GM21529 (cell line): Measurements from ENCODE around the gene ALB.

Experiments used
- ATAC-seq: cut with Tn5 transposase; IDR thresholded peaks from one replicate; pipeline ENCODE4 v1.9.1; 2021; ENCODE audit not compliant: unreplicated experiment

The ALB gene

DNA sequence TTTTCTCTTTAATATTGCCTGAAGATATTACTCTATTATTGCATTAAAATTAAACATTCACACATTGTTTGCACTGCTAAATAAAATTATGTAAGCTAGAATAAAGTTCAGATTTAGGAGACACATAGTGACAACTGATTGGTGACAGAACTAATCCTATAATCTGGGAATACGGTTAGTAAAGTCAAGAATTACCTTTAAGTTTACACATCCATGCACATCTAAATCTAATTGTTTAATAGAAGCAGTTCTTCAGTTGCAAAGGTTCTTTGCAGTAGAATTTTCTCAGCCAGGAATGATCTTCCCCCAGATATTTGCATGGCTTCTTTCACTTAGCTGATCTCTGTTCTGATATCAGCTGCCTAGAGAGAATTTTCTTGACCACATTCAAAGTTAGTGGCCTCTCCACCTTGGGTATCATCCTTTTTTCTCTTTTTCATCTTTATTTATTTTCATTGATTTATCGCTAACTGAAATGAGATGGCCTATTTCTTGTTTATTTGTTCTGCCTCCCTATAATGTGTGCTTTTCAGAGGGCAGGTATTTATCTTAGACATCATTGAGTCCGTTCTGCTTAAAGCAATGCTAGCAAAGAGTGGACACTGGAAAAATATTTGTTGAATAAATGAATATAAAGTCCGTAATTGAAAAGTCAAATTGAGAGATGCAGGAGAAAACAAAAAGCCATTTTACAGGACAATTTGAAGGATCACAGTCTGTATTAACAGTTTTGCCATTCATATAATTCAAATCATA is 44.5 kb downstream of the ALB start:
- ATAC-seq: no peak

DNA sequence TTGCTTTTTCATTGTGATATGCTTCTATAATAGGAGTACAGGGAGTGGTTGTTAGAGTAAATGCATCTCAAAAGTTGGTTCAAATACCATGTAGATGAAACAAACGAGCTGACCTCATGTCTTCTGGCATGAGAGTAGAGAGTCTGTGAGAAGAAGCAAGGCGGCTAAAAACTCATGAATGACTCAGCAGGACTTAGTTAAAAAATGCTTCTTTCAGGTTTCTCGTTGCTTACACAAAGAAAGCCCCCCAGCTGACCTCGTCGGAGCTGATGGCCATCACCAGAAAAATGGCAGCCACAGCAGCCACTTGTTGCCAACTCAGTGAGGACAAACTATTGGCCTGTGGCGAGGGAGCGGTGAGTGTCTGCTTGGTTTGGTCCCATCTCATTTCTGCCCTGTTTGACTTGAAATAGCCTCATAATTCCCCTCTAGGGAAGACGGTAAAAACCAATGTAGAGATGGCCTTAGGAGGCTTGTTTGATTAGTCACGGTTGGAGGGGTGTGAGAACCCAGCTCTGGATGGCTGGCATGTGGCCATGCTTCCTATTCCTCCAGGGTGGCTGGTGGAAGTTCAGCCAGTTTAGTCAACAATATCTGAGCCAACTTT is 46.4 kb downstream of the ALB start:
- no peak for ATAC-seq

DNA sequence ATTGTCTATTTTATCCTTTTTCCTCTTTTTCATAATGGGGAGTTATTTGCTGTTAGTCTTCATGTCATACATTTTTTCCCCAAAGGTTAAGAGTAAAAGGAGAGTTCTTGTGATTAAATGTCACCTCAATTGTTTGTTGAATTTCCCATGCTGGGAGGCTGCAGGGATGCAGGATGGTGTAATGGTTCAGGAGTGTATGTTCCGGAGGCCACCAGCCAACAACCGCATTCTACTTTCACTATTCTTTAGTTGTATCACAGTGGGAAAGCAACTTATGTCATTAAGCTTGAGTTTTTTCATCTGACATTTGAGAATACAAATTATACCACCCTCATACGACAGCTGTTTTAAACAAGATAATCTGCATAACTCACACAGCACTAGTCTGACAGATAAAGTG is 47.3 kb downstream of the ALB start:
- ATAC-seq: no peak

DNA sequence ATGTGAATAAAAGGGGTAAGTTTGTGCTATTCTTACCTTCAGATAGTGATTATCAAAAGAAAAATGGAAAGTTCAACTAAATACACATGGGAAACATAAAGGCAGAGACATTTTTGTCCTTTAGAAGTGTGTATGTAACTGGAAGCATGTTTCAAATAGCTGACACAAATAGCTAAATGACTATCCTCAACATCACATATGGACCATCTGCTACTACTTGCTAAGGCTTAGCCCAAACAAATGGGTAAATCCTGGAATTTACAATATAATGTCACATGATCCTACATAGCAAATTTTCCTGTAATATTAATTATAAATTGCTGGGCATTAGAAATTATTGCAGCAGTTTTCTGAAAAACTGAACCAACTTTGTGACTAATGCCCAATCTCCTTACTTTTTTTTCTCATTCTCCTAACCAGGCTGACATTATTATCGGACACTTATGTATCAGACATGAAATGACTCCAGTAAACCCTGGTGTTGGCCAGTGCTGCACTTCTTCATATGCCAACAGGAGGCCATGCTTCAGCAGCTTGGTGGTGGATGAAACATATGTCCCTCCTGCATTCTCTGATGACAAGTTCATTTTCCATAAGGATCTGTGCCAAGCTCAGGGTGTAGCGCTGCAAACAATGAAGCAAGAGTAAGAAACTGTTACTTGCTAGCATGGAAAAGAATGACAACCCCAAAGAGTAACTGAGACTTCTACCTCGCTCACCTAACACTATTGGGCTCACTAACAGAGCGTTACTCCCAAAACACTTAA is 48.1 kb downstream of the ALB start:
- no peak for ATAC-seq

DNA sequence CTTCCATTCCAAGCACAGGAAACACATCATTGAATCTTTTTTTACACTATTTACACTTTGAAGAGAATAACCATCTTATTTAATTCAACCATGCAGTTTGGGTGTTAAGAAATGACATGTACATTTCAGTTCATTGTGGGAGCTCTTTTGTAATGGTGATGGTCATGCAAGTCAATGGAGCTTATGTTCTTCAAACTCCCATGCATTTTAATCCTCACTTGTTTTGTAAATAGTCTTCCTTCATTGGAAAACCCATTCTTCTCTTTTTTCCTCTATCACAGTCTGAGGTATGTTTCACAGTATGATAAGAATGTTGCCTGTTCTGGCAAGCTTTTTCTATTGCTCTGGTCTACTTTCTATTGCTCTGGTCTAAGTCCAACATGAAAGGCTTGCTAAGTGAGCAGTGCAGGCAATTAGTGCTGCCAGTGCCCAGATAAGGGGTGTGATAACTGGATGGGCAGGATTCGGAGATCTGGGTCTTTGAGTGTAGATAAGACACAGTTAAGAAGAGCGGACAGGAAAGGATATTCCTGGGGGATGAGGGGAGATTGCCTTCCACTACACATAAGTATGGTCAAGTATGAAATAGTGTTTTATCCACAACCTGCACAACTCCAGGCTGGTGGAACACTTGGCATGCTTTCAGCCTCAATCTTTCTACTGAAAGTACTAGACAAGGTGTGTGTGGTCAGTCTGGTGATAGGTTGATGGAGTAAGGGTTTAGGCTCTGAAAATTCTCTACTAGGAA is 49.0 kb downstream of the ALB start:
- no peak for ATAC-seq

DNA sequence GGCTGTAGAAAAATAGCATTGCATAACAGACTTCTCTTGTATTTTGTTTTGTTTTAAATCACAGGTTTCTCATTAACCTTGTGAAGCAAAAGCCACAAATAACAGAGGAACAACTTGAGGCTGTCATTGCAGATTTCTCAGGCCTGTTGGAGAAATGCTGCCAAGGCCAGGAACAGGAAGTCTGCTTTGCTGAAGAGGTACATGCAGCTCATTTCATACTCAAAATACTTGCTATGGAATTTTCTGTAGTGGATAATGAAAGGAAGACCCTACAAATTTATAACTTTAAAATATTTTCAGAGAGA is 49.6 kb downstream of the ALB start:
- ATAC-seq: no peak

DNA sequence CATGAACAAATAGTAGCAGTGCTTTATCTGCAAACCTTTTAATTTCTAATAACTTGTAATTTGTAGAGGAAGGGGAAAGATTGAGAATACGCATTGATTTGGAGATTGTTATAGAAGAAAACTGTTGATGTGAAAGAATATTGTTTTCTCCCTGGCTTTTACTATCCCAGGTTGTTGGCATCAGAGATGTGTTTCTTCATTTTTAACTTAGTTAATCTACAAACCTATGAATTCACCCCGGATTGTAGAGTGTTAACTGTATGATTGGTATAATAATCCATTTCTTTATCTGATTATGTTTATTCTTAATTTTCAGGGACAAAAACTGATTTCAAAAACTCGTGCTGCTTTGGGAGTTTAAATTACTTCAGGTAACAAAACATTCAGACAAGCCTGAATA is 50.8 kb downstream of the ALB start:
- no peak for ATAC-seq

DNA sequence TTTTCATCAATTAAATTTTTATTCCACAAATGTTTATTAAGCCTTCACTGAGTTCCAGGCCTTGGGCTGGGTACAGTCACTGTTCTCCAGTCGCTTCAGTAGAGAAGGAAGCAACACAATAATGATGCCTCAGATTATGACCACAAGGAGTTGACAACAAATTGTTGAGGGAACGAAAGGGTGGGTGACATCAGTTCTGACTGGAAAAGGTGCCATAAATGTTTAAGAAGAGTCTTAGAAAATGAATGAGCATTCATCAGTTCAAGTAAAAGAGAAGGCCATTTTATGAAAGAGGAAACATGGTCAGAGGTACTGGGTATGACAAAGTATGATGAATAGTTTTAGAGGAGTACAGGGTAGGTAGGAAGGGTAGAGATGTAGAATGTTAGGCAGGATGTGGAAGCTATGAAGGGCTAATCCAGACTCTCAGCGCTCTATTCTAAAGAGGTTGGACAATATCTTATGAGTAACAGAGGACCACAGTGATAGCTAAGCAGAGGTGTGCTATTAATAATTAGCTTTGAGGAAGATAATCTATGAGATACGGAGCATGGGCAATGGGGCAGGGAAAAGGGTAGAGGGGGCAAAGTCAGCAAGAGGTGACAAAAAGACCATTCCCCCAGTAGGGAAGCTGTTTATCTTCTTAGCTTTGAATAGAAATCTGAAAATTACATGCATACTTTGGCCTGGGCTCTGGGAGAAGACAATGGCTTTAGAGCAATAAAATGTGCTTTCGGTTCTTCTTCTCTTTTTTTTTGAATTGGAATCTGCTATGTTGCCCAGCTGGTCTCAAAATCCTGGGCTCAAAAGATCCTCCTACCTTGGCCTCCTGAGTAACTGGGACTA is 52.3 kb downstream of the ALB start:
- ATAC-seq: no peak

DNA sequence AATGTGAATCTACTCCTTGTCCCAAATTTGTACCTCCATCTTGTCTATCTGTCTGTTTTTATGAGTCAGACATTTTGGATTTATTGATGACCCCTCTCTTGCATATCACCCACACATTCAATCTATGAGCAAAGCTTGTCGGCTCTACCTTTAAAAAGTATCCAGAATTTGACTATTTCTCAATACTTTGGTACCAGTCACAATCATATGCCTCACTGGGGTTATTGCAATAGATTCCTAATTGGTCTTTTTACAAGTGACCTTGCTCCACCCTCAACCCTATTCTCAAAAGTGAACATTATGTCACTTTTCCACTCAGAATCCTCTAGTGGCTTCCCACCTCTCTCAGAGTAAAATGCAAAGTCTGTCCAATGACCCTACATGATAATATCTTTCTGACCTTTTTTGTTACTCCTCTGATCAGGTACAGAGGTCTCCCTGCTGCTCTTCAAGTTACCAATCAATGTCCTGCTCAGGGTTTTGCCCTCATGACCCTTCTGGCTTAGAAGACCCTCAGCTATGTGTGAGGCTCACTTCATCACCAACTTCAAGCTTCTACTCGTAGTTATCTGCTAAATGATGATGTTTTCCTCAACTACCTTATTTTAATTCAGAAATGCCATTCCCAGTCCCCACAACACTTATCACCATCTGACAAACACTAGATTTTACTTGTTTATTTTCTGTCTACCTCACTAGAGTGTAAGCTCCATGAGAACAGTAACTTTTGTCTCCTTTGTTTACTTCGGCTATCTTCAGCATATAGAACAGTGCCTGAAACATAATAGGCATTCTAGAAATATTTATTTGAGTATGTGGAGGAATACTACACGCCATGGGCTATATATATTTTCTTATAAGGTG is 54.3 kb downstream of the ALB start:
- no peak for ATAC-seq

DNA sequence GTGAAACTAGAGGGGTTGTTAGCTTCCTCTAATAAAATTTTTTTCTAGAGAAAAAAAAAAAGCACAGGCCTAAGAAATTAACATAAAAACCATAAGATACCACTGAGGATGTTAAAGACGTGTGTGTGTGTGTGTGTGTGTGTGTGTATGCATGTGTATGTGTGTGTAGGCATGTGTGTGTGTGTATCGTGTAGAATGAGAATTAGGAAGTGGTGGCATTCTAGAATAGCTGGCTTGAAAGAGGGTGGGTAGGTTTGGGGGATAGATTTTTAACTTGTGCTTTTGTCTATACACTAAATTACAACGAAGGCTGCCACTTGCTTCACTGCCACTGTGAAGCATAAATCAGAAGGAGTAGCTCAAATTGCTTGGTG is 54.9 kb downstream of the ALB start:
- no peak for ATAC-seq

DNA sequence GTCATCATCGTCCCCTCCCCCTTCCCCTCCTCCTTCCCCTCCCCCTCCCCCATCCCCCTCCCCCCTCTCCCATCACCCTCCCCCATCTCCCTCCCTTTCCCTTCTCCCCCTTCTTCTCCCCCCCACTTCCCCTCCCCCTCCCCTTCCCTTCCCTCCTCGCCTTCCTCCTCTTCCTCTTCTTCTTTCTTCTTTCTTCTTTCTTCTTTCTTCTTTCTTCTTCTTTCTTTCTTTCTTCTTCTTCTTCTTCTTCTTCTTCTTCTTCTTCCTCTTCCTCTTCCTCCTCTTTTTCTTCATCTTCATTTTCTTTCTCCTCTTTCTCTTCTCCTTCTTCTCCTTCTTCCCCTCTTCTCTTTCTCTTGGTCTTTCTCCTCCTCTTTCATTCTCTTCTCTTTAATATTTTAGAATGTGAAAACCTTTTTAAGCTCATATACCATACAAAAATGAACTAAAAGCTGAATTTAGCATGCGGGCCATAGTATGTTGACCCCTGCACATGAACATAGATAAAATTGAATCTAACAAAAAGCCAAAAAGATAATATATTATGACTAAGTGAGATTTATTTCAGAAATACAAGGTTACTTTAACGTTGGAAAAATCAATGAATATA is 56.9 kb downstream of the ALB start:
- no peak for ATAC-seq

DNA sequence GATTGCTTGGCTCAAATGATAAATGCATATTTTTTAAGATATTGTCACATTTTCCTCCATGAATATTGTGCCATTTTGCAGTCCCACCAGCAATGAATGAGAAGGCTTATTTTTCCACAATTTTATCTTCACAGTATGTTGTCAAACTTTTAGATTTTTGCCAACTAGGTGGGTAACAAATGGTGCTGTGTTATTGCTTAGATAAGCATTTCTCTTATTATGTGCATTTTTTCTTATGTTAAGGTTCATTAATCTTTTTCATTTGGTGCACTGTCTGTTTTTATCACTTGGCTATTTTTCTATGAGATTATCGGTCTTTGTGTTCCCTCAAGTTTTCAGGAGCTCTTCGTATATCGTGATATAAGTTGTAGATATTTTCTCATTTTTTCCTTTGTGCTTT is 64.1 kb downstream of the ALB start:
- no peak for ATAC-seq

DNA sequence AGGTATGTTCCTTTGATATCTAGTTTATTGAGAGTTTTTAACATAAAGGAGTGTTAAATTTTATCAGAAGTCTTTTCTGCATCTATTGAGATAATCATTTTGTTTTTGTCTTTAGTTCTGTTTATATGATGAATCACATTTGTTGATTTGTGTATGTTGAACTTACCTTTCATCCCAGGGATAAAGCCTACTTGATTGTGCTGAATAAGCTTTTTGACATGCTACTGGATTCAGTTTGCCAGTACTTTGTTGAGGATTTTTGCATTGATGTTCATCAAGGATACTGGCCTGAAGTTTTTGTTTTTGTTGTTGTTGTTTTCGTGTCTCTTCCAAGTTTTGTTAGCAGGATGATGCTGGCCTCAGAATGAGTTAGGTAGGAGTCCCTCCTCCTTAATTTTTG is 66.6 kb downstream of the ALB start:
- no peak for ATAC-seq
